IPS-18c (cell line): ENCODE measurements around the gene FRMD4B.

Source experiments
- H3K4me3 ChIP-seq: 2 replicates; pipeline ENCODE4 v1.7.0; 2013; ENCODE audit warnings: low read depth, mild to moderate bottlenecking, low read length, moderate library complexity; ENCODE audit not compliant: insufficient read depth
- H3K9me3 ChIP-seq: one replicate; pipeline ENCODE4 v1.6.1; 2013; ENCODE audit warnings: mild to moderate bottlenecking, low read length, moderate library complexity; ENCODE audit not compliant: control insufficient read depth, insufficient read depth

Gene FRMD4B

DNA sequence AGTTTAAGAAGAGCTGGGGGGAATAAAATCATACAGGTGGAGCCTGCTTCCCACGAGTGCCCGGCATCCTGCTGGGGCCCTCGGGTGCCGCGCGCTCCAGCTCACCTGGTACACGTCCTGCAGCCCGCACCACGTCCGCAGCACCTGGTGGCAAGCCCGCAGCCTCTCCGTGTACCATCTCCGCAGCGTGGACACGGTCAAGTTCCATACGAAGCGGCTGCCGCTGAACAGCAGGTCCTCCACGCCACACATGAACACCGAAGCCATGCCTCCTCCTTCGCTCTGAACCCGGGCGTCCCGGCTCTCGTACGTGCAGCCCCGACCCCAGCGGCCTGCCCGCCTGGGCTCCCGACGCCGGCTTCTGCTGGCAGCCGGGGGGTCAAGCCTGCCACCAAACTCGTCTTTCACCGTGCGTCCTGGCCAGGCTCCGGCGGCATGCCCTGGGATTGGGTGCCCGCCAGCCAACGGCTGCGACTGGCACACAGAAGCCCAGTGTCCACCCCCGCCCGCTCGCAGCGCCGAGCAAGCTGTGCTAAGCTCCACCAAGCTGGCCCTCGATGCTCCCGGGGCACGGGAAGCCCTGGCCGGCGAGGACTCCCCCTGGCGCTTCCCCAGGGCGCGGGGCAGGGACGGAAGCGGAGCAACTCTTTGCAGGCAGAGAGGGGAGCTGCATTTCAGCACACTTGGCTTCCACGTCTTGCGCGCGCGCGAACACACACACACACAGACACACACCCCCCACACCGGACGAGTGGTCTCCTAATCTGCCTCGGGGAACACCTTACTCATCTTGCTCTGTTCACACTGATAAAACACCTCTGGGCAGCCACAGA is at the start of gene FRMD4B:
Gene FRMD4B (minus strand): TSS at position 366 of the 833 bp plus-strand sequence. CDS start 99 bp downstream, at position 267.
- Histone ChIP-seq H3K9me3 (no peaks in the 10 kb centered on the region), H3K4me3 (peak within 1 kb of the TSS; percentile 68)

GRCh38 chr3:69433969-69434325 is 48.1 kb upstream of the FRMD4B start:
- Histone ChIP-seq H3K4me3 (no peak overlapping the region), H3K9me3 (no peaks in the 10 kb centered on the region)

GRCh38 chr3:69433121-69433968 is 47.5 kb upstream of the FRMD4B start:
- H3K9me3 ChIP-seq = no peaks in the 10 kb centered on the region

GRCh38 chr3:69428657-69429255 is 42.9 kb upstream of the FRMD4B start:
- H3K4me3 ChIP-seq = no peak overlapping the region
- H3K9me3 ChIP-seq = no peaks in the 10 kb centered on the region

More at GRCh38 chr3:69433121-69433968, 47.5 kb upstream of the FRMD4B start:
- no peak overlapping the region for H3K4me3 ChIP-seq

DNA sequence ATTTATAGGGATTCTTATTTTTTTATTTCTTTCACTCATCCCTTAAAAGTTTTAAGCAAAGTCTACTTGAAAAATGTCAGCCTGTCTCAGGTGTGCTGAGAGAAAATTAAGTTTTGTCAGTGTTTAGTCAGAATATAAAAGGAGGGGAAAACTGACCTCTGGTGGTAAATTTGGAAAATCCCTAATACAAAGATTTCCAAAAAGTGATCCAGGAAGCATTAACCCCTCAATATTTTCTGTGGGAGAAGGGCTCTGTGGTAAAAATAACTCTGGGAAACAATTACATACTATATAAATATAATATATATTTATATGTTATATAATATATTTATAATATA is 41.0 kb upstream of the FRMD4B start:
- H3K9me3 ChIP-seq = no peaks in the 10 kb centered on the region
- no peak overlapping the region for H3K4me3 ChIP-seq

GRCh38 chr3:69426291-69426966 is 40.5 kb upstream of the FRMD4B start:
- no peak overlapping the region for H3K4me3 ChIP-seq
- H3K9me3 ChIP-seq = no peaks in the 10 kb centered on the region

- Histone ChIP-seq H3K4me3 (no peak overlapping the region), H3K9me3 (no peaks in the 10 kb centered on the region)
Observed at GRCh38 chr3:69425249-69425648, 39.4 kb upstream of the FRMD4B start.

DNA sequence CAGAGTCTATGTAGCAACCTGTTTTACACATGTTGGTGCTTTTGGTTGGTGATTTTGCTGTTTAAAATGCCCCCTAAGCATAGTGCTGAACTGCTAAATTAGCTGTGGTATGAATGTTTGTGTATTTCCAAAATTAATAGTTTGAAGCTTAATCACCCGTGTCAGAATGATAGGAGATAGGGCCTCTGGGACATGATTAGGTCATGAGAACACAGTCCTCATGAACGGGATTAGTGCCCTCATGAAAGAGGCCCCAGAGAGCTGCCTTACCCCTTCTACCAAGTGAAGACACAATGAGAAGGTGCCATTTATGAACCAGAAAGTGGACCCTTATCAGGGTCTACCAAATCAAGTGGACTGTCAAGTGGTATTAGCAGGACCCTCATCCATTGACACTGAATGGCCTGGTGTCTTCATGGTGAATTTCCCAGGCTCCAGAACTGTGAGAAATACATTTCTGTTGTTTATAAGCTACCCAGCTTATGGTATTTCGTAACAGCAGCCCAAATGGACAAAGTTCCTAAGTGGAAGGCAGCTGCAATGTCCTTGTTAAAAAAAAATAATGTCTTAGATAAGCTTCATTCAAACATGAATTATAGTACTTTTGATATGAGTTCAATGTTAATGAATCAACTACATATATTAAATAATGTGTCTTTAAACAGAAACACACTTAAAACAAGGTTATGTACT is 37.7 kb upstream of the FRMD4B start:
- Histone ChIP-seq H3K9me3 (no peaks in the 10 kb centered on the region), H3K4me3 (no peak overlapping the region)

GRCh38 chr3:69422751-69423150 is 36.9 kb upstream of the FRMD4B start:
- Histone ChIP-seq H3K9me3 (no peaks in the 10 kb centered on the region), H3K4me3 (no peak overlapping the region)

GRCh38 chr3:69420781-69421520 is 35.1 kb upstream of the FRMD4B start:
- Histone ChIP-seq H3K4me3 (no peak overlapping the region), H3K9me3 (no peaks in the 10 kb centered on the region)

DNA sequence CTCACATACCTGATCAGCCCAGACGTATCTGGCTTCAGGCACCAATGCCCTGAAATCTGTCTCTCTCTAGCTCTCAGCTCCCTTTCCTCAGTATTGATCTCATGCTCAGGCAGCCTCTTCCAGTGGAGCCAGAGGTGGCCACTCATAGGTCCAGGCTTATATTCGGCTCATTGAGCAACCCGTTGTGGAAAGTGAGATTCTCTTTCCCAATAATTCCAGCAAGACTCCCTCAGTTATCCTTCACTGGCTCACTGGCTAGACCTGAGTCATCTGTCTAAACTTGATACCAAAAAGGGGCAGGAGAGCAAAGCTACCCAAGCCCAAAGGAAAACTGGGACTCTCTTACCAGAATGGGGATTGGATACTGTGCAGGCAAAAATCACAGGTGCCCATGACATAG is 33.4 kb upstream of the FRMD4B start:
- Histone ChIP-seq H3K9me3 (no peaks in the 10 kb centered on the region), H3K4me3 (no peak overlapping the region)

- Histone ChIP-seq H3K9me3 (no peaks in the 10 kb centered on the region), H3K4me3 (no peak overlapping the region)
Observed at GRCh38 chr3:69417541-69418078, 31.7 kb upstream of the FRMD4B start.

- Histone ChIP-seq H3K9me3 (no peaks in the 10 kb centered on the region), H3K4me3 (no peak overlapping the region)
Observed at GRCh38 chr3:69413551-69414207, 27.8 kb upstream of the FRMD4B start.

GRCh38 chr3:69411346-69411745 is 25.5 kb upstream of the FRMD4B start:
- H3K4me3 ChIP-seq = no peak overlapping the region
- H3K9me3 ChIP-seq = no peaks in the 10 kb centered on the region

- Histone ChIP-seq H3K4me3 (no peak overlapping the region), H3K9me3 (no peaks in the 10 kb centered on the region)
Observed at GRCh38 chr3:69410301-69410700, 24.4 kb upstream of the FRMD4B start.

GRCh38 chr3:69409831-69410230 is 23.9 kb upstream of the FRMD4B start:
- Histone ChIP-seq H3K9me3 (no peaks in the 10 kb centered on the region), H3K4me3 (no peak overlapping the region)
